PC-3 (cell line): Measurements from ENCODE around the gene CIB4. TPM values are rescaled to one million over a fixed set of nuclear protein-coding genes. Genes with fewer than 3 reads are reported as not detected.
A peak's percentile ranks its signal among the peaks of the same experiment; 100 is the strongest.

ENCODE experiments used
- ATAC-seq: fragments of 200-7000 bp; cut with Tn5 transposase; 2 replicates; pipeline ENCODE4 v1.9.1; 2020; ENCODE audit warnings: mild to moderate bottlenecking, moderate library complexity
- Bru-seq: library from RNA; stranded (reverse); fragments of 400-500 nt; gene quantifications from one replicate; lab custom pipeline; 2021; lab: Mats Ljungman, UMichigan
- BruChase-seq, 2 experiments: library from RNA; stranded (reverse); fragments of 400-500 nt; gene quantifications; one replicate each; lab custom pipeline; 2021; lab: Mats Ljungman, UMichigan
- BruUV-seq: library from RNA; stranded (reverse); fragments of 400-500 nt; replicated peaks from 2 replicates; lab custom pipeline; 2021; lab: Mats Ljungman, UMichigan
- CTCF ChIA-PET: fragments of 300-600 bp; sonication (Branson Sonifier 250); formaldehyde crosslinking; loops from one replicate; lab custom pipeline; 2022; ENCODE audit warnings: antibody characterized with exemption; lab: Charles Lee
- POLR2A ChIA-PET: fragments of 300-600 bp; sonication (Branson Sonifier 250); formaldehyde crosslinking; loops from one replicate; lab custom pipeline; 2022; ENCODE audit warnings: antibody characterized with exemption; ENCODE audit not compliant: unreplicated experiment; lab: Charles Lee
- DNase-seq: peaks from one replicate; pipeline ENCODE4 v3.0.0-alpha.2; 2015
- H2AFZ ChIP-seq: fragments of 300-600 bp; sonication (generic); 2 replicates; pipeline ENCODE4 v1.6.0; 2016; ENCODE audit warnings: antibody characterized with exemption, low read length
- H3F3A ChIP-seq: fragments of 300-600 bp; sonication (generic); one replicate; pipeline ENCODE4 v1.6.0; 2017; ENCODE audit warnings: antibody characterized with exemption, low read length, control low read depth, mild to moderate bottlenecking; ENCODE audit not compliant: unreplicated experiment
- H3K27ac ChIP-seq: fragments of 300-600 bp; sonication (generic); 2 replicates; pipeline ENCODE4 v1.5.1; 2016; ENCODE audit warnings: mild to moderate bottlenecking, low read length
- H3K27me3 ChIP-seq: fragments of 300-600 bp; sonication (generic); 2 replicates; pipeline ENCODE4 v1.6.1; 2016; ENCODE audit warnings: low read length, mixed read lengths
- H3K36me3 ChIP-seq: fragments of 300-600 bp; sonication (generic); 2 replicates; pipeline ENCODE4 v1.6.1; 2016; ENCODE audit warnings: low read depth, mixed run types, low read length, mixed read lengths
- H3K4me1 ChIP-seq: fragments of 300-600 bp; sonication (generic); 2 replicates; pipeline ENCODE4 v1.5.1; 2016; ENCODE audit warnings: low read length; ENCODE audit not compliant: insufficient read depth
- H3K4me2 ChIP-seq: fragments of 300-600 bp; sonication (generic); 2 replicates; pipeline ENCODE4 v1.6.0; 2016; ENCODE audit warnings: low read length
- H3K4me3 ChIP-seq: fragments of 300-600 bp; sonication (generic); 2 replicates; pipeline ENCODE4 v1.5.1; 2016; ENCODE audit warnings: mild to moderate bottlenecking, low read length, mixed read lengths
- H3K79me2 ChIP-seq: fragments of 300-600 bp; sonication (generic); 2 replicates; pipeline ENCODE4 v1.6.1; 2017; ENCODE audit warnings: low read length, mixed read lengths
- H3K9ac ChIP-seq: fragments of 300-600 bp; sonication (generic); 2 replicates; pipeline ENCODE4 v1.6.0; 2016; ENCODE audit warnings: mild to moderate bottlenecking, low read length
- H3K9me2 ChIP-seq: fragments of 300-600 bp; sonication (generic); replicated peaks from 2 replicates; pipeline ENCODE4 v1.6.1; 2016; ENCODE audit warnings: mixed run types, low read length, mixed read lengths
- H3K9me3 ChIP-seq: fragments of 300-600 bp; sonication (generic); 2 replicates; pipeline ENCODE4 v1.6.1; 2016; ENCODE audit warnings: low read length, mixed read lengths
- H4K20me1 ChIP-seq: fragments of 300-600 bp; sonication (generic); 2 replicates; pipeline ENCODE4 v1.6.1; 2016; ENCODE audit warnings: low read length, mixed read lengths
- EZH2 ChIP-seq: fragments of 300-600 bp; sonication (generic); IDR thresholded peaks from one replicate; pipeline ENCODE4 v1.6.1; 2017; ENCODE audit warnings: antibody characterized with exemption, mild to moderate bottlenecking, low read length; ENCODE audit not compliant: unreplicated experiment
- EZH2phosphoT487 ChIP-seq: fragments of 300-600 bp; sonication (generic); IDR thresholded peaks from 2 replicates; pipeline ENCODE4 v1.6.1; 2018; ENCODE audit warnings: mild to moderate bottlenecking, antibody characterized with exemption, low read length, borderline replicate concordance
- intact Hi-C: fragments of 100-400 bp; cut with micrococcal nuclease; formaldehyde crosslinking; loops from 2 replicates; pipeline ENCODE4 v1.9.0; 2023
- long read RNA-seq: library from polyadenylated mRNA; unstranded; transcript quantifications from one replicate; pipeline ENCODE4 v2.0.0, GENCODE V29; 2021; ENCODE audit not compliant: unreplicated experiment
- total RNA-seq: library from RNA; depleted of rRNA; stranded (reverse); fragments of >200 nt; gene quantifications from 2 replicates; pipeline ENCODE4 v1.2.3, GENCODE V29; 2014; rRNA removed
- TF ChIP-seq, protein P1 (sequence below): fragments of 300-600 bp; sonication (generic); conservative IDR thresholded peaks from 2 replicates; pipeline ENCODE4 v1.5.1; 2017; ENCODE audit warnings: antibody characterized with exemption, low read depth, mild to moderate bottlenecking, low read length

CIB4 gene
- not detected in 2 replicates for total RNA-seq
- Bru-seq, nascent RNA: not detected
- percentile 0 among the genes with signal in this experiment for BruChase-seq, experiment 1, labeled RNA remaining after a 6-hour chase
- BruChase-seq, experiment 2, labeled RNA remaining after a 2-hour chase: not detected
- long read RNA-seq: 0 reads

DNA sequence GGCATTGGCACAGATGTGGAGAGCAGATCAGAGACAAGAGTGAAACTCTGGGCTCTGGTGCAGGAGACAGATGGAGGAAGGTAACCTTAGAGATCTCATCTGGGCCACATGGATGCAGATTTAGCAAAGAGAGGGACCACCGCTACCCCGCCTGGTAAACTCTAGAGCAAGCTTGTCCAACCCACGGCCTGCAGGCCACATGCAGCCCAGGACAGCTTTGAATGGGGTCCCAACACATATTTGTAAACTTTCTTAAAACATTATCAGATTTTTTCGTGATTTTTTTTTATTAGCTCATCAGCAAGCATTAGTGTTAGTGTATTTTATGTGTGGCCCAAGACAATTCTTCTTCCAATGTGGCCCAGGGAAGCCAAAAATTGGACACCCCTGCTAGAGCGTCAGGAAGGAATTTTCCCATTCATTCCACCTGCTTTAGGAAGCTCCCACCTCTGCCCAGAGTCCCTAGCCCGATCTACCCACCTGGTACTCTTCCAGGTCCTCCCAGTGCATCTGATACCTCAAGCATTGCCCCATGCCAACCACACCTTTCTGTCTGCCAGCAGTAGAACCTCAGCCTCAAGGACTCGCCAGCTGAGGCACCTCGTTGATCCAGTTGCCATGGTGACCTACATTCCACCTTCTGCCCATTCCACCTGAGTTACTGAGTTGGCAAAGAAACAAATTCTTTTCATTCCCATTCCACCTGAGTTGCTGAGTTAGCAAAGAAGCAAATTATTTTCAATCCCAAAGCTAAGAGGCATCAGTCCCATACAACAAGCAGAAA, at the start of gene CIB4:
TSS of gene CIB4 (minus strand) at position 586 of the 784 bp plus-strand sequence. CDS start at position 534, 52 bp downstream.
- intact Hi-C loops: no loop called here
- TF ChIP-seq EZH2phosphoT487 (no peak), EZH2 (no peak)
- TF ChIP-seq, protein P1, sequence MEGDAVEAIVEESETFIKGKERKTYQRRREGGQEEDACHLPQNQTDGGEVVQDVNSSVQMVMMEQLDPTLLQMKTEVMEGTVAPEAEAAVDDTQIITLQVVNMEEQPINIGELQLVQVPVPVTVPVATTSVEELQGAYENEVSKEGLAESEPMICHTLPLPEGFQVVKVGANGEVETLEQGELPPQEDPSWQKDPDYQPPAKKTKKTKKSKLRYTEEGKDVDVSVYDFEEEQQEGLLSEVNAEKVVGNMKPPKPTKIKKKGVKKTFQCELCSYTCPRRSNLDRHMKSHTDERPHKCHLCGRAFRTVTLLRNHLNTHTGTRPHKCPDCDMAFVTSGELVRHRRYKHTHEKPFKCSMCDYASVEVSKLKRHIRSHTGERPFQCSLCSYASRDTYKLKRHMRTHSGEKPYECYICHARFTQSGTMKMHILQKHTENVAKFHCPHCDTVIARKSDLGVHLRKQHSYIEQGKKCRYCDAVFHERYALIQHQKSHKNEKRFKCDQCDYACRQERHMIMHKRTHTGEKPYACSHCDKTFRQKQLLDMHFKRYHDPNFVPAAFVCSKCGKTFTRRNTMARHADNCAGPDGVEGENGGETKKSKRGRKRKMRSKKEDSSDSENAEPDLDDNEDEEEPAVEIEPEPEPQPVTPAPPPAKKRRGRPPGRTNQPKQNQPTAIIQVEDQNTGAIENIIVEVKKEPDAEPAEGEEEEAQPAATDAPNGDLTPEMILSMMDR: no peak
- BruUV-seq: no TSS peak
- POLR2A ChIA-PET: no interaction called here
- Histone ChIP-seq H3K36me3 (no peaks in the 10 kb centered on the region), H3K9ac (no peak within 1 kb of the TSS), H3K79me2 (no peaks in the 10 kb centered on the region), H3K4me2 (no peak within 1 kb of the TSS), H3K9me2 (no peaks in the 10 kb centered on the region), H3K27me3 (peaks cover 11% of the 10 kb centered on the region), H2AFZ (no peak within 1 kb of the TSS), H4K20me1 (no peaks in the 10 kb centered on the region), H3K4me3 (no peak within 1 kb of the TSS), H3K27ac (no peak within 1 kb of the TSS), H3K9me3 (no peaks in the 10 kb centered on the region), H3F3A (no peaks in the 10 kb centered on the region), H3K4me1 (peaks cover 3% of the 10 kb centered on the region; the same call in 1 of the 2 replicates)
- no peak; the same call in 1 of the 2 replicates for ATAC-seq
- DNase-seq: peak; percentile 75
- CTCF ChIA-PET: no interaction called here

DNA sequence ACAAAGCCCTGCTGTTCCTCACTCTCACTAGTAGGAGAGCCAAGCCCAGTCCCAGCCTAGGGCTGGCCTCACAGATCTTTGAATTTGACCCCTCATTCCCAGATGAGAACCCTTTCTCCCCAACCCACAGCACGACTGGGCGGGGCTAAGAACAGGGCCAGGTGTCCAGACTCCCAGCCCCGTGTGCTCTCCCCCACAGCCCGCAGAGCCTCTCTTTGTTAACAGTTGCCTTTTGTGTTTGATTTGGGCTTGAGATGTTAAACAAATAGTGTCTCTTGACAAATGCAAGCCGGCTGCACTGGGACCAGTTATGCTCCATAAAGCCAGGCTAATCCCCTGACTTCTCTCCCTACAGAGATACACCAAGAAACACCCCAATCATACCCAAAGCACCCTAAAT, 46.6 kb upstream of the CIB4 start:
- Histone ChIP-seq H3K27me3 (peaks cover 37% of the 10 kb centered on the region), H3K4me2 (no peak overlapping the region), H3F3A (no peaks in the 10 kb centered on the region), H2AFZ (no peak overlapping the region), H3K9me3 (no peaks in the 10 kb centered on the region), H3K9ac (no peak overlapping the region), H3K9me2 (no peaks in the 10 kb centered on the region), H3K36me3 (no peaks in the 10 kb centered on the region), H4K20me1 (no peaks in the 10 kb centered on the region), H3K4me1 (no peaks in the 10 kb centered on the region), H3K79me2 (no peaks in the 10 kb centered on the region), H3K4me3 (no peak overlapping the region), H3K27ac (no peak overlapping the region)
- DNase-seq: no peak
- TF ChIP-seq EZH2 (no peak), EZH2phosphoT487 (no peak)
- TF ChIP-seq, protein P1: no peak
- ChIA-PET POLR2A (no interaction called here), CTCF (no interaction called here)
- BruUV-seq: no TSS peak
- no peak for ATAC-seq
- intact Hi-C loops: no loop called here

DNA sequence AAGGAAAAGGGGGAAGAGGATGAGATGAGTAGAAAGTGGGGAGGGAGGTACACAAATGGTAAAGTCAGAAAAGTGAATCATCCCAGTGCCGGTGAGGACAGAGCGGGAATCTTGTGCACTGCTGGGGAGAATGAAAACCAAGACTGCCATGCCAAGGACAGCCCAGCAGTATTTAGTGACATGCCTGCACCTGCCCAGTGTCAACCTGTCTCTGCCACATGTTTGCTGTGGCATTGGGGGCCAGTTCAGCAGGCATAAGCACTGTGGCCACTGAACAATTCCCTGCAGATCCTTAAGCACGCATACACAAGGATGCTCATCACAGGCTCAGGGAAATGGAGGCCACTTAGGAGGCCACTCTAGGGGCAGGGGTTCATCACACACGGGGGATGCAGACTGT, 46.2 kb upstream of the CIB4 start:
- peaks cover 36% of the 10 kb centered on the region for H3K27me3 ChIP-seq
- H4K20me1 ChIP-seq: no peaks in the 10 kb centered on the region
- H3F3A ChIP-seq: no peaks in the 10 kb centered on the region
- intact Hi-C loops: no loop called here
- H3K4me2 ChIP-seq: no peak overlapping the region
- H3K4me3 ChIP-seq: no peak overlapping the region
- H3K9me2 ChIP-seq: no peaks in the 10 kb centered on the region
- ChIA-PET CTCF (no interaction called here), POLR2A (no interaction called here)
- no peaks in the 10 kb centered on the region for H3K79me2 ChIP-seq
- TF ChIP-seq, protein P1: no peak
- TF ChIP-seq EZH2: no peak
- TF ChIP-seq EZH2phosphoT487: no peak
- H3K36me3 ChIP-seq: no peaks in the 10 kb centered on the region
- no peaks in the 10 kb centered on the region for H3K9me3 ChIP-seq
- no peak overlapping the region for H2AFZ ChIP-seq
- no peak for DNase-seq
- no TSS peak for BruUV-seq
- no peak for ATAC-seq
- no peak overlapping the region for H3K27ac ChIP-seq
- no peaks in the 10 kb centered on the region for H3K4me1 ChIP-seq
- H3K9ac ChIP-seq: no peak overlapping the region
